ENCODE measurements around the gene SEC16A.

Gene SEC16A

DNA sequence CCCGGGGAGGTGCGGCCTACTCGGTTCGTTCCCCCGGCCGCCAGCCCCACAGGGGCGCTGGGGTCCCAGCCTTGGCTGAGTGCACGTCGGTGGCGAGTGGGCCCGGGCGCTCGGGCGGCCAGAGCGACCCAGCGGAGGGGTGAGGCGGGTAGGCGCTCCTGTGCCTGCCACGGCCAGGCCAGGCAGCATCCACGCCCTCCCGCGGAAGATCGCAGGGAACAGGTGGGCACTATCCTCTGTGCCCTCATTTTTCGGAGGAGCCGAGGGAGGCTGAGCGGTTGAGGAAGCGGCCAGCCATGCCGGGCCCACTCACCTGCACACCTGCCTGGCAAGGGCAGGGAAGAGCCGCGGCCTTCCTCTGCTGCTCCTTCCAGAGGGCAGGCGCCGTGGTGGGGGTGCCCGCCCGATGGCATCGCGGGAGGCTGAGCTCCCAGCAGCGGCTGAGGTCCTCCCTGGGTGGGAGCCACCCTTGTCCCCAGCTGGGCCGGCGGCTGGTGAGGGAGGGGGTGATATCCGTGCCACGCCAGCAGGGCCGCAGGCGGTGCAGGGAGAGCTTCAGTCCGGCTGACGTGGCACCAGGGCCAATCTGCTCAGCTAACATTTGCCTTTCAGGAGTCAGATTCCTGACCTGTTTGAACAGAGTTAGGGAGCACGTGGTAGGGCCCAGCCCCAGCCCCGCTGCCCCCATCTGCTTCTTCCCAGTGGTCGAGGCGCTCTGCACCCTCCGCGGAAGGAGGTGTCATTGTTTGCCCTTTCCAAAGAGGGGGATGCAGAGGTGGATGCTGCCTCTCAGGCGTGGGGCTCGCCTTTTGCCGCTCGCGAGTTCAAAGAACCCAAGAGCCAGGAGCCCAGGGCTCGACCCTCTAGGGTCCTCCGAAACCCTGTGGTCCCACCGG lies 1.6 kb upstream of the SEC16A start:
- DNase-seq = no peak

DNA sequence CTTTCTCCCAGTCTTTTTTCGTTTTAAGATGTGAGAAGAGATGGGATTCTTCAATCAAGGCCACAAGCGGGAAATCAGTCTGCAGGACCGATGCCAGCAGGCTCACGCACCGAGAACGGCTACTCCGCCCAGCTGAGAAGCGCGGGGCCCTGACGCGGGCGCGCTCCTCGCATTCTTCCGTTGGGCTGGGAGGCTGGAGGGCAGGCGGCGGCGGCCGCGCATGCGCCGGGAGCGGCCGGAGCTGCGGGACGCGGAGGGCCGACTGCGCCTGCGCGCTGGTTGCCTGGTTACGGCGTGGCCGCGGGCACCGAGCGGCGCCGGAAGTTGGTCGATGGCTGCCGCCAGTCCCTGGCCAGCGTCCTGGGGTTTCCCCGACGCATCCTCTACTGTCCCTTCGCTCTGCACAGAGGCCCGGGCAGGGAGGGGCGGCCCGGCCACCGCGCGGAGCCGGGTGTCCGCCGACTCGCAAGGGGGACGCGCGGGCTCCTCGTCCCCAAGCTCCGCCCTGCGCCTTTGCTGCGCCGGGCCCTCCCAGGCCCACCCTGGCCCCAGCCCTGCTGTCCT lies 831 bp upstream of the SEC16A start:
- peak; percentile 64 for DNase-seq

DNA sequence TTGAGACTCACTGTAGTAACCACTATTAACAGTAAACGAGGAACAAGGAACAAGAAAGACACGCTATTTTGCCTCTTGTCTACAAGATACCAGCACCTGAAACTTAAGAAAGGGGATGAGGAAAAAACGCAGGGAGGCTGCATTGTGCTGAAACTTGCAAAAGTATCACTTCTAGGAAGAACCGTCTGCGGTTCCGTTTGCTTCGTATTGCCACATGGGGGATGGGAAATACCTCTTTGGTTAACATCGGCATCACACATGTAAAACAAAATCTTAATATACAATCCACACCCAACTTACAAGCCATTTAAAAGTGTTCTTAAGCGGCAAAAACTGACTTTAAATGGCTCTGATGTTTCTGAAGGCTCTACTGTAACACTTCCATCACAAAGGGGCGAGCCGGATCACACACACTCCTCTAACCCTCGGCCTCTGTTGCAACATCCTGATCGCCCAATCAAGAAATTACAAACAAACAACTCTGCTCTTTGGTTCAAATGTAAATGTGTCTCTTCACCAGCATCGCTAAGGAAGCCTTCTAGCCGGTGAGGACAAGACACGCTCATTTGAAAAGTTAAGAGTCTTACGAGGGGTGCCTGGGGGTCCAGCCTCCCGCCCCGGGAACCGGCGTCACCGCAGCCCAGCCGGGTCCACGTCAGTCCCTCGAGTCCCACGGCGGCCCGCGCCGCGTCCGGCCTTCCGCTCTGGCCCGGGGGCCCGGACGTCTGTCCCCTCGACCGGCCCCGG lies 621 bp downstream of the SEC16A start:
- no peak for DNase-seq

DNA sequence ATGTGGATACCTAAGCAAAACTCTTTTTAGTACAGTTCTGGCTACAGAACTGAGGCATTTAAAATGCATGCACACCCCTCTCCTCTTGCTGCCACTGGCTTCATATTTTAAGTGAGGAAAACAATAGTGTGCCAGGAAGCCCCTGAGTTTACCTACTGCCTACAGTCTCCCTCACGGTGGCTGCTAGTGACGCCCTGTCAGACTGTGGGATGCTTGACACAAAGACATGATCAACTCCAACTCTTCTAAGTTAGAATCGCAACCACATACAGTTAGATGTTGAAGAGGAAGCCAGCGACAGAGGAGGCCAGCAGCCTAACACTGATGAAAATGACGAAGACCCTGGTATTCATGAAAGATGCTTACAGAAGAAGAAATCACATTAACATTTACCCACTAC lies 1.3 kb downstream of the SEC16A start:
- no peak for DNase-seq

DNA sequence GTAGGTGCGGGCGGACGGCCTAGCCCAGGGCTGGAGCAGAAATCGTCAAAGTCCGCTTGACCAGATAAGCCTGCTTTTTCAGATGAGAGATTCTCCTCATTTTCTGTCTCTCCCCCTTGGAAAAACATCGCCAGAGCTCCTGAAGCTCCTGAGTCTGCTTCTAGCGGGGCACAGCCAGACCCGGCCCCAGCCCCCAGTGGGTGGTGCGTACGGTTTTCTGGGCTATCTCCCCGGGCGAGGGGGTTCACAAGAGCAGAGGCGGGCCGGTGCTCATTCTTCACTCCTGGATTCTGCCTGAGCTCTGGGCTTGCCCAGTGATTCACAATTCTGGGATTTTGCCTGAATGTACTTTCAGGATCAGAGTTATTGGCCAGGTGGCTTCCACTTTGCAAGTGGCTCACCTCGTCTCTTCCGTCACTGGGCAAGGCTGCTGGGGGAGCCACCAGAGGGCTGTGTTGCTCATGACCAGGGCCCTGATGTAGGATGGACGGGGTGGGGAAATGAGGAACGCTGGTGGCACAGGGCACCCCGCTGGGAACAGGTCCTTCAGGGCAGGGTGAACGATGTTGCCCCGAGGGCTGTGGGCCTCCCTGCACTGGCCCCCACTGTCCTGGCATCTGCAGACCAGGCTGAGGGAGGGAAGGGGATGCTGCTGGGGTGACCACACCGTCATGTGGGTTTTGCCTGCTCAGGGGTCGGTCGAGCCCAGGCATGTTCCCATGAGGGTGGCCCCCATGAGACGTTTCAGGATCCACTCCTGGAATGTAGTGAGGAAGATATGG lies 6.3 kb downstream of the SEC16A start:
- no peak for DNase-seq

DNA sequence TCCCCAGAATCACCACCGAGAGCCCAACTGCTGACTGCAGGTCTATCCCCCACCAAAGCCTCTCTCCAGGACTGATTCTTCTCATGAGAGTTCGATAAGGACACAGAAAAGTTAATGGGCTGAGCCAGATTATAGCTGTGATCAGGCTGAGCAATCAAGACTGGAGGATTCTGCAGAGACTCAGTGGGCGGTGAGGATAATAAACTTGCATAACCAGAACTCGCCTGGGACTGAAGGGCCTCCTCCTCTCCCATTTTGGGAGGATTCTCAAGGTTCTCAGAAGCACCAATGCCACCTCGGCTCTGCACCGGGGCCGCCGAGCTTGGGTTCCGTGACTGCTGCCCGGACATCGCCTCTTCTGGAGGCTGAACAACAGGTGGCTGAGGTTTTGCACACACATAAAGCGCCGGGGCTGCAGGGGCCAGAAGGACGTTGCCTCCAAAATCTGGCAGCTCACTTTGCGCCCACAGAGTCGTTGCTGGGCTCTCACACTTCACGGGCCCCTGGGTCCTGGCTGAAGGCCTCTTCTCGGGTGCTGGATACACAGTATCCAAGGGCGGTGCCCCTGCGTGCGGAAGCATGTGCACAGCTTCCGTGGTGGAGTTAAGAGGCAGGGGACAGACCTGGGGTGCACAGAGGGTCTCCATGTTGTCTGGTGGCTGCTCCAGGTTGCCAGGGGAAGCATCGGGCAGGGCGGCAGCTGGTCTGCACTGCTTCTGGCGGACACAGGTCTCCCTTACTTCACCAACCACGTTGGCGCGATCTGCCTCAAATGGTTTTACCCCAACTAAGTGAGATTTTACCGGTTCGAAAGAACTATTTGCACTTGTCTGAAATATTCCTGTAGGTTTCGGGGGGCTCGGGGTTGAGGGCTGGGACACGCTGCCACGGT lies 7.6 kb downstream of the SEC16A start:
- DNase-seq = no peak

DNA sequence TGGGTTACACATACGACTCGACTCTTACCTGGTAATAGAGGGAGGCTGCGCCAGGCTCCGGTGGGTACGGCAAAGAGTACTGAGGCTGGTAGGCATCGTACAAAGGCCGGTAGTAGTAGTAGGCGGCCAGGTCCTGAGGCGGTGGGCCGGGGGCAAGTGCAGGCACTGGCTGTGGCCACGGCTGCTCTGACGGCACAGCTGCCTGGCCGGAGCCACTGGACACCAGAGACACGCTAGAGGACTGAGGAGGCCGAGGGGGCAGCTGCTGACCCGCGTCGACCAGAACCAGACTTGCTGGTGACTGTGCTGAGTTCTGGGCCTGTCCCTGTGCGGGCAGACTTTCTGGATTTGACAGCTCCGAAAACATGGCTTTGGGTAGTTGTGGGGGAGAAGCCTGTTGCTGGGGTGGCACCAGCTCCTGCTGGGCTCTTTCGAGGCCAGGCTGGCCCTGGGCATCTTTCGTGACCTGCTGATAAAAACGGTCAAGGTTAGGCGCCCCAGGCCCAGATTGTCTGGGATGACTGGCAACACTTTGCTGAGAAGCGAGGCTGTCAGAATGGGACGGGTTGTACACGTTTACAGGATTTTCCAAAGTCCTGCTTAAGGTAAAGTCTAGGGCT lies 8.7 kb downstream of the SEC16A start:
- DNase-seq = no peak

DNA sequence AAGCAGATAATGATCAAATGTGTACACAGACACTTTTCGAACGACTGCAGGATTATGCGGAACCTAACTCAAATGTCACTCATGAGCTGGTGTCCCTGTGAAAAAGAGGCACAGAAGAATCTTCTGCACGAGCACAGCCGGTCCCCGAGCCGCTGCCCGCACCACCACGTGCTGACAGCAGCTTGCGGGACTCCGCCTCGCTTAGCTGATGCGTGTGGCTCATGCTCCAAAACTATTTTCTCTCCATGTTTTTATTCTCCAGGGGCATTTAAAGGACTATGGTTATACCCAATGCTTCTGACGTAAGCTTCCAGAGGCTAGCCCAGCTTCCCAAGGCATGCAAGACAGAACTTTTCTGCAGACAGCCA lies 9.5 kb downstream of the SEC16A start:
- DNase-seq = no peak

DNA sequence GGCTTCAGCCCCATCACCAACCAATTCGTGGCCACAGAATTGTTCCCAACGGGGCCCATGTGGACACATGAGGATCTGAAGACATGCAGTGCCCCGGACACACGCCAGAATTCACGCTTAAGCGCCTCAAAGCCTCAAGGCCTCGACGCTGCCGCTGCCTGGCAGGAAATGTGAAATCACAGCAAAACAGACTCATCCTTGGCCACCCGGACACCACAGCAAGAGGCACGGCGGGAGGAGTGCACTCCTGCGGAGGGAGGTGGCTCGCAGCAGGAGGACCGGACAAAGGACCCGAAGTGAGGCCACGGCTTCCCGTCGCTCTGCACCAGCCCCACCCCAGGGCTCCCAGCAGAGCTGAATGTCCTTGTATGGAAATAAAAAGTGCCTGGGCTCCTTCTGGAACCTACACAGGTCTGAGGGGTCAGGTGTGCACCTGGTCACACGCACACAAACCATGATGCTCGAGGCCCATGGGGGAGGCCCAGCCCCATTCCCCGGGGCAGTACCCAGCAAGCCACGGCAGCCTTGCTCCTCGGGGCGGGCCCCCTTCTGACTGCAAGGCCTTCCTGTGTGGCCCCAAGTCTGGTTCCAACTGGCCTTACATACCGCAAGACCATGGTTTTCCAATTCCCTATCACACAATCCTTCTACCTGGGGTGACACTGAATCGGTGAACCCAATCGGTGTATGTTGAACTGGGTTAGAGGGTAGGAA lies 10.0 kb downstream of the SEC16A start:
- no peak for DNase-seq

DNA sequence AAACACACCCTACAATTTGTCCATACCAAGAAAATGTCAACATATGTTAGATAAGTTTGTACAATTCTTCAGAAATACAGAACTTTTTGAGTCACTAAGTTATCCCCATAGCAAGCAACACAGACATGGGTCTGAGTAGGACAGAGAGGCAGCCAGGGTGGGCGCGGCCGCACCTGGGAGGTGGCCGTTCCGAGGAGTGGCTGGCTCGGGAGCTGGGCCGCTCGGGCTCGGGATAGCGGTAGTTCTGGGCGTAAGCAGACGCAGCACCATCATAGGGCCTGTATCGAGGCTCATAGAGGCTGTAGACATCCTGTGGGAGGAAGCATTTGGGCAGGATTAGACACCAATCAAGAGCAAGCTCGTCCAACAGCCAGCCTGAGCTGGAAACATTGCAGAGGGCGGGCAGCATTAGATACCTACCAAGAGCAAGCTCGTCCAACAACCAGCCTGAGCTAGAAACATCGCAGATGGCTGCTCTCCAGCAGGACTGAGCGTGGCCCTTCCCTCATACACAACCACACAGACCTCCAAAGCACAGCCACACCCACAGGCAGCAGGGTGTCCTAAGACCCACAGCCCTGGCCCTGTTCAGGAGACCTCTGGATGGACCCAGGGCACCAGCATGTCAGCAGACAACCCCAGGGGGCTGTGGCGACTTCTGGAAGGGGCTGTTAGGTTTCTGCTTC lies 10.9 kb downstream of the SEC16A start:
- no peak for DNase-seq

DNA sequence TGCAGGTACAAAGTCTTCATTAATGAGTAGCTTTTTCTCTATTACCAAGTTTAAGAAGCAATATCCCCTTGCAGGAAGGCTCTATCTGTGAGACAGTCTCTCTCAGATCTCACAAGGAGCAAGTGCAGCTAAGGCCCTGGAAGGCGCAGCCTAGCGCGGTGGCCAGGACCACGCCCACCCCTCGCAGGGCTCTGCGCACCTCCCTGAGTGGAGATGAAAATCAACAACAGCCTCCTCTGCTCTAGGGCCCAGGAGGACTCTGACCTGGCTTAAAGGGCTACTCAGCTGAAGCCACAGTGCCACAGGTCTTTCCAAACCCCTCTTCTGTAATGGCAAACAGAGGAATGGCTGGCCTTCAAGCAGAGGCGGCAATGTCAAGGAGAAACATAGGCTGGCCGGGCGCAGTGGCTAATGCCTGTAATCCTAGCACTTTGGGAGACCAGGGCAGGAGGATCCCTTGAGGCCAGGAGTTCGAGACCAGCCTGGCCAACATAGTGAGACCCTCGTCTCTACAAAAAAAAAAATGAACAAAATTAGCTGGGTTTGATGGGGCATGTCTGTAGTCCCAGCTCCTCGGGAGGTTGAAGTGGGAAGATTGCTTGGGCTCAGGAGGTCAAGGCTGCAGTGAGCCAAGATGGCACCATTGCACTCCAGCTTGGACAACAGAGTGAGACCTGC lies 11.9 kb downstream of the SEC16A start:
- DNase-seq = no peak

DNA sequence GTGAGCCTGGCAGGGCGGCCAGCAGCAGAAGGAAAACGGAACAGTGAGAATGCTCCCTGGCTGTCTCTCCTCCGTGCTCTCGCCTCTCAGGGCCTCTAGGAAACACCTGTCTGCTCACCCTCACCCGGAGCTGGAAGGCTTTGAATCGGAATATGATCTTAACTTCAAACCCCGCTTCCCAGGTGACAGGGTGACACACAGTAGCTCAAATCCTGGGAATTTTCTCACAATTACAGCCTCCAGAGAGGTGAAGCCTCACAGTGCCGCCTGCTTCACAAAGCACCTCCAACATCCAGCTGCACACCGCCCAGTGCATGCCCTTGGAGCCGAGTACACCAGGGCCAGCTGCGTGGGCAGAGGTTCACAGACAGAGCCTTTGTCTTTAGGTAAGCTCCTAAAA lies 12.5 kb downstream of the SEC16A start:
- DNase-seq = no peak

DNA sequence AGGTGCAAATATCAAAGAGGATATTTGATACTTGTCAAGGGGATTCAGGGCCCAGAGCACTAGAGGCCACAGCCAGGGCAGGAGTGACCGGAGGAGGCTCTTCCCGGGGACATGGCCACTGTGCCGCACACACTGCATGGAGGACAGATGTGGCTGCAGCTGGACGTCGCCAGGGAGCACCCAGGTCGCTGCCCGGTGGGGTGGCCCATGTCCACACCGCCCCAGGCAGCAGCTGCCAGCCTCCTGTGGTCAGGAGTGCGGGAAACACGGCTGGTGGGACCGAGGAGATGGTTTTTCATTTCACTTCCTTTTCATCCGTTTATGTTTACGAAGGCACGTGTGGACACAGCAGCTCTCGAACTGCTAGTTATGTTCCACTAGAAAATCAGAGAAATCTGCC lies 15.1 kb downstream of the SEC16A start:
- DNase-seq = no peak

DNA sequence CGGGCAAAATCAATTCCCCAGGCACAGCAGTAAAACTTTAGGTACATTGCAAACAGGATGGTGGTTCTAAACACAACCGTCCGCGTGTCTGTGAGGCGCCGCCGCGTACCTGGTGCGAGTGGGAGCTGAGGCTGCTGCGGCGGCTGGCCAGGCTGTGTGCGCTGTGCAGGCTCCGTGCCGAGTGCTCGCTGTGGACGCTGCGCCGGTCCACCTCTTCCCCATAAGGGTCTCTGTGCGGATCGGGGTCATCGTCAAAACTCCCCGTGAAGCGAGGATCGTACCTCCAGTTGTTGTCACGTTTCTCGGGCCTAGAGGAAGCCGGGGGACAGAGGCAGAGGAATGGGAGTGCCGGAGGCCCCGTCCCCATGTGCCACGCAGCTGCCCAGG lies 16.7 kb downstream of the SEC16A start:
- no peak for DNase-seq

DNA sequence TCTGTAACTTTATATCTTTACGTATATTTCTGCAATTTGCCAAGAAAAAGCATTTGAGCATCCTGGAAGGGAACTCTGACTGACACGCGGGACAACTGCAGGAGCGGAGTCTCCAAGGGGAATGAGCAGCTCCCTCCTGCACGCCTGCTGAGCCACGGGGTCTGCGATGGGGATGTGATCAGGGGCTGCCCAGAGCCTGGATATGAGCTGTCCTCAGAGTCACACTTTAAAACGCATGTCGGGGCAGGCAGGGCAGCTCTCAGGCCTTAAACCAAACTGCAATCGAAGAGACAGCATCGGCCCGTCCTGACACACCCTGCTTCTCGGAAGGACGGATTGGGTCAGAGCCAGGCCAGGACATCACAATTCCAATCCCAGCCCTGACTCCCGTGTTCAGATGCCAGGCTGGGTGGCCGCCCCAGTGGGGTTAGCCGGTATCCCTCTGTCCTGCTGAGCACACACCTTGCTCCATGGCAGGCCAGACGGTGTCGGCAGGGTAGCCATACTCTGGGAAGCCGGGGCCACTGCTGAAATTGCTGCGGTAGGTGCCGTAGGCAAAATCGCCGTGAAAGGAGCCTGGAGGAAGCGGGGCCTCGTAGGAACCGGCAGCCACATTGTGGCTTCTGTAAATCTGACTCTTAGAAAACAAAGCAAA lies 17.2 kb downstream of the SEC16A start:
- DNase-seq = no peak

DNA sequence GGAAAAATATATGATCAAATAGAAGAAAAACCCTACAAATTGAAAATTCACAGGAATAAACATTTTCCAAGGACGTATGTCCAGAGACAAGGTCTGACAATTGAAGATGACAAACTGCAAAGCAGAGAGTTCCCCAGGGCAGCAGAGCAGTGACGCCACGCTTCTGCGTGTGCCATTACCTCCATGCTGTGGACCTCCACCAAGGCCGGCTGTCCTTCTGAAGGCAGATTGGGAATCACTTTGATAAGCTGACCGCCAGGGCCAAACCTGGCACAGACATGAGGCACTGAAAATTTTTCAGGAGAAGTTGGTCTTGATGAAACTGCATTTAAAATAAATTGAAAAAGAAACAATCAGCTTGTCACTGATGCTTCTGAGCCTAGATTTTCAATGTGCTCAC lies 18.6 kb downstream of the SEC16A start:
- no peak for DNase-seq

DNA sequence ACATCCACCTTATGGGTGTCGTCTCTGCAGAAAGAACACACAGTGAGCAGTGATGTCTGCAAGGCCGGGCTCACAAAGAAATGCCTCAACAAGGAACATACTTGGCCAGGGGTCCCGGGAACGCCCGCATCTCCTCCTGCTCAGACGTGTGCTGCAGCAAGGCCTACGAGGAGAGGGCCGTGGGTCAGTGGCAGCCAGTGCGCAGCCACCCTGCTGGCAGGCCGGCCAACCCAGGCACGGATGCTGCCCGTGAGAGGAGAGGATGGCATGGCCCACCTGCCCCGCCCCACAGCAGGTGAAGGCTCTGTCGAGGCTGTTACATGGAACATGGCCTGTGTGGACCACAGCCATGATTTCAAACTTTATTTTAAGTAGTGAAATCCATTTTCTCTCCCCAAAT lies 19.3 kb downstream of the SEC16A start:
- no peak for DNase-seq

DNA sequence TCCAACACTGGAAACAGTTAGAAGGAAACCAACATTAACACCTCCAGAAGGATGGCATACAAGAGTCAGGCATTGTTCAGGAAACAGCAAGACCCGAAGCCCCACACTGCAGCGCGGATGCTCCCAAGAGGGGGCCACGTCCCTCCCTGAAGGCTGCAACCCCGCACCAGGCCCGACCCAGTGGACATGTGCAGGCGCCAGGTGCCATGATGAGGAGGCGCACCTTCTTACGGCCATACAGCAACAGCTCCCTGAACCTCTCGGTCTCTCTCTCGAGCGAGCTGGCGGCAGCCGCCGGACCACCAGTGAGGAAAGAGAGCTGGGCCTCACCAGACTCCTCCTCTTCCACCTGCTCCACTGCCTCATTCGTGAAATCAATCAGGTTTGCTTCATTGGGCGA lies 20.2 kb downstream of the SEC16A start:
- DNase-seq = no peak

DNA sequence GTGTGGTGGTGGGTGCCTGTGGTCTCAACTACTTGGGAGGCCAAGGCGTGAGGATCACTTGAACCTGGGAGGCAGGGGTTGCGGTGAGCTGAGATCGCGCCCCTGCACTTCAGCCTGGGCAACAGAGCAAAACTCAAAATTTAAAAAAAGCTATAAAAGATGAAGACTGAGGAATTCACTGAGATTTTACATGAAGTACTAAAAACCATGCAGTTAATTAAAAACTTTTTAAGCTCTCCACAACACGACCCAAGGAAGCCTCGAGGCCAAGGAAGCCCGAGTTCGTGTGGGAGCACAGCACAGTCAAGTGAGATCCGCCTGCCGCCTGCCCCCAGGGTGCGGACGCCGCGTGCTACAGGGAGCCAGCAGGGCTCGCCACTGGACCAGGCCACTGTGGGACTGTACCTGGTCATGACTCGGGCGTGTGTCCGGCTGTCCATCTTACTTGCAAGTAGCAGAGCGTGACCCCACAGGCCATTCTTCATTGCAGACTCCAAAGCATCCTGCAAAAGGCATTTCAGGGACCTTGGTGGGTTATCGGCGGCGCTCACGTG lies 22.0 kb downstream of the SEC16A start:
- no peak for DNase-seq

Data from NCI-H510A (cell line).